Central memory CD4-positive, alpha-beta T cell (primary cell): ENCODE results near the gene PPIB.
"Not testable (repeated sequence)": the region's sequence is repeated elsewhere in the genome, so short reads cannot be mapped to it uniquely, and the experiment has no call there.

Source experiments
- DNase-seq: peaks from one replicate; pipeline ENCODE4 v3.0.0; 2022

Gene PPIB

GRCh38 chr15:64137226-64137833 is 25.5 kb downstream of the PPIB start:
- DNase-seq, result no peak

GRCh38 chr15:64136347-64136746 is 26.5 kb downstream of the PPIB start:
- DNase-seq, result no peak

GRCh38 chr15:64134345-64134829 is 28.4 kb downstream of the PPIB start:
- DNase-seq, result no peak

- no peak for DNase-seq
Measured at GRCh38 chr15:64133623-64134344, 29.0 kb downstream of the PPIB start.

- DNase-seq, result no peak
Measured at GRCh38 chr15:64132217-64132616, 30.6 kb downstream of the PPIB start.

- DNase-seq, result no peak
Measured at GRCh38 chr15:64131547-64131946, 31.3 kb downstream of the PPIB start.

- no peak for DNase-seq
Measured at GRCh38 chr15:64130159-64130558, 32.7 kb downstream of the PPIB start.

- no peak for DNase-seq
Measured at GRCh38 chr15:64127521-64128270, 35.1 kb downstream of the PPIB start.

GRCh38 chr15:64125978-64126377 is 36.8 kb downstream of the PPIB start:
- DNase-seq, result no peak

- DNase-seq, result no peak
Measured at GRCh38 chr15:64122936-64123351, 39.9 kb downstream of the PPIB start.

GRCh38 chr15:64122444-64122843 is 40.4 kb downstream of the PPIB start:
- DNase-seq, result no peak

- DNase-seq, result no peak
Measured at GRCh38 chr15:64121614-64122013, 41.2 kb downstream of the PPIB start.

- DNase-seq, result not testable (repeated sequence)
Measured at GRCh38 chr15:64120322-64120721, 42.5 kb downstream of the PPIB start.

GRCh38 chr15:64117759-64118487 is 44.9 kb downstream of the PPIB start:
- DNase-seq, result no peak

- no peak for DNase-seq
Measured at GRCh38 chr15:64112904-64113303, 49.9 kb downstream of the PPIB start.

GRCh38 chr15:64112073-64112772 is 50.6 kb downstream of the PPIB start:
- DNase-seq, result no peak

- DNase-seq, result no peak
Measured at GRCh38 chr15:64111679-64112050, 51.2 kb downstream of the PPIB start.

- no peak for DNase-seq
Measured at GRCh38 chr15:64110950-64111678, 51.7 kb downstream of the PPIB start.

GRCh38 chr15:64110108-64110701 is 52.6 kb downstream of the PPIB start:
- not testable (repeated sequence) for DNase-seq

GRCh38 chr15:64107337-64107736 is 55.5 kb downstream of the PPIB start:
- no peak for DNase-seq
